Activated CD8-positive, alpha-beta memory T cell treated with anti-CD3 and anti-CD28 coated beads, Interleukin-2, amount 50 U/mL, for 24 hours (primary cell): Measurements from ENCODE around the gene LCP2.

ENCODE experiments used
- DNase-seq: peaks from one replicate; pipeline ENCODE4 v3.0.0-alpha.2; 2020; ENCODE audit errors: extremely low read depth

Gene LCP2

DNA sequence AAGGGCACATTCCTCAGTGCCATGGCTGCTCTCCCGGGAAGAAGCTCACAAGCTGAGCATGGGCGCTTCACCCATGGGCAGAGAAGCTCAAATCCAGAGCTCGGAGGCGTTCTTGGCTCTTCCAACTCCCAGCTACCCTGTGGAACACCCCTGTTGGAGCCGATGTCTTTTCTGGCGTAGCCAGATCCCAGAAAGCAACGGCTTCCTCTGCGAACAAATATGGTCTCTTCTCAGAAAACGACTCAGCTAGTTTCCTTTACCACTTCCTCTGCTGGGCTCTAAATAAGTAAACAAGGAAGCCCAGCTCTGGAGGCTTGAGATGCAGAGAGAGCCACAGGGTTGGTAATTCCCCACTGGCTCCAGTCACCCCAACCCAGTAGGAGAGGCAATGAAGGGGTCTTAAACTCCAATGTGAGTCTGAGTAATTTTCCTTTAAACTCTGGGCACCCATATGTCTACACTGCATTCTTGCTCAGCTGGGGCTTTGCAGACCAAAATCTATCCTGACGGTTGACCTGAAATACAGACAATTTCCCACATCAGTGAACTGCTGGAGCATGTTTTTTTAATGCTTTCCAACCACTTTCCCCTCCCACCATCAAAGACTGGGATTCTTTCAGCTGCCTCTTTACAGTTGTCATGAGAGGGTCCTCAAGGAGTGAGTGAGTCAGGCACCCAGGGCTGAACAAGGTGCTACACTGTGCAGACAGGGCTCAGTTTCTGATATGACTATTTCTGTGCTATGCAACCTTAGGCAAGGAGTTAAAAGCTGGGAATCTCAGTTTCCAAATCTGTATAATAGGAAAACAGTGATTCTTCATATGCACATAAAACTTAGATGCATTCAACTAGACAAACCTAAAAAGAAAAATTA lies at the start of gene LCP2:
LCP2 (minus strand) TSS at position 189 of the 874 bp plus-strand sequence; CDS start at position 23, 166 bp downstream.
- DNase-seq: no peak

DNA sequence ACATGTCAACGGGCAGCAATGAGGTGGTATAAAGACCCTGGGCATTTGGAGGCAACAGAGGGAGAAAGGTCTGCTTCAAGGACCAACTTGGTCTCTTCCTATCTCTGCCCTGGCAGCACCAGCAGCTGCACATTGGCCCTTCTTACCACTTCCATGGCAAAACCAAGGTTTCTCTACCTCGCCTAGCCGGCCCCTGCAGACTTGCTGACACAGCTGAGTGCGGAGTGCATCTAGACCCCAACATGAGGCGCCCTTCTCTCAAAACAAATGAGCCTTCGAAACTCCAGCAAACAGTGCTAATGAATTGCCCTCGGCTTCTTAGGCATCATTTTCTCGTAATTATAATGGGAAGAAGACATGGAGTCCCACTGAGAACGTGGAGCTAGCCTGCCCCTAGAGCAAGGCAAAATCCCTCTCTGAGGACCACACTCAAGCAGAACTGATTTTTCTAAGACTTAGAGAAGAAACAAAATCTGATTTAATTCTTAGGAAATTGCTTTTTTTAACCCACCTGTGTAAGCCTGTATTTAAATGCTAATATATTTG lies 49.5 kb upstream of the LCP2 start:
- DNase-seq: no peak

DNA sequence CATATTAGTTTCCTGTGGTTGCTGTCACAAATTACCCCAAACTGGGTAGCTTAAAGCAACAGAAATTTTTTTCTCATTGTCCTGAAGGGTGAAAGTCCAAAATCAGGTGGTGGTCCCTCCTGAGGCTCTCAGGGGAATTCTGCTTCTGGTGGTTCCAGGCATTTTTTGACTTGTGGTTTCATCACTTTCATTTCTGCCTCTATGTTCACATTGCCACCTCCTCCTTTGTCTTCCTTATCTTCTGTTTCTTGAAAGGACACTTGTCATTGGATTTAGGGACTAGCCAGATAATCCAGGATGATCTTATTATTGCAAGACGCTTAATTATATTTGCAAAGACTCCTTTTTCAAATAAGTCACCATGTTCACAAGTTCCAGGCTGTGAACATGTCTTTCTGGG lies 48.4 kb upstream of the LCP2 start:
- no peak for DNase-seq

DNA sequence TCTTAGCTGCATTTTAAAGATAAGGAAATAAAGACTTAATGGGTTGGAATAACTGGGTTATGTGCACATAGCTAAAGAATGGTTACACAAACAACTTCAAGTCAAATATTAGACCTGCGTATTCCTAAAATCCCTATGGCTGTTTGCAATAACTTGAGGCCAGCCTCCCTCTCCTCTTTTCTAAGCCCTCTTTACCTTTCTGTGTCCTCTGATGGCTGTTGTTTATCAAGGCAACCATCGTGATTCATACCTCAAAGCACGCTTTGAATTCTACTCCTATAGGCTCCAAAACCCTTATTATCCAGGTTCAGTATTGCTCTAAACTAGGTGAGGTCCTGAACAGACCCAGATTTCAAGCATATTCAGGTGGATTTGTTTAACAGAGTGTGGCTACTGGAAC lies 45.6 kb upstream of the LCP2 start:
- DNase-seq: no peak

DNA sequence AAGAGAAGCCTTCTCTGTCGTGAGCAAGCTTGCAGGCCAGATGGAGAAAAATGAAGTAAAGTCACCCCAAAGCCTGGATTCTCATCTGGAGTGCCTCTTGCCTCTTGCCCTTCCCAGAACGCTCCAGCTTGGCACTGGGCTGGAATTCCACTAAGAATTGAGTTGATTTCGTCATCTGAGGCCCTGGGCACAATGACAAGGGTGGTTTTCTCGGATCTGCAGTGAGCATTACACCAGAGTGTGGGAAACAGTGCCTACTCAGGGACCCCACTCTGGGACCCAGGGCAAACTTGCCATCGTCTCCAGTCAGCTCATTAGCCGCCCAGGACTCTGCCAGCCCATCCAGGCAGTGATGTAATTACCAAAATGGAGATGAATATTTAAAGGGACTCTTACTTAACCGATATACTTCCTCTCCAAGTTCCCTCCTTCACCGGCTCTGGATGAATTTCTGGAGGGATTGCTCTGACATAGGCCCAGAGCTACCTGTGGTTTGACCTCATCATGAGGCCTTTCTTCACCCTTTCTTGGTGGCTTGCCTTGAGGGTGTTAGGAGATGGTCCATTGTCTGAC lies 44.7 kb upstream of the LCP2 start:
- no peak for DNase-seq

DNA sequence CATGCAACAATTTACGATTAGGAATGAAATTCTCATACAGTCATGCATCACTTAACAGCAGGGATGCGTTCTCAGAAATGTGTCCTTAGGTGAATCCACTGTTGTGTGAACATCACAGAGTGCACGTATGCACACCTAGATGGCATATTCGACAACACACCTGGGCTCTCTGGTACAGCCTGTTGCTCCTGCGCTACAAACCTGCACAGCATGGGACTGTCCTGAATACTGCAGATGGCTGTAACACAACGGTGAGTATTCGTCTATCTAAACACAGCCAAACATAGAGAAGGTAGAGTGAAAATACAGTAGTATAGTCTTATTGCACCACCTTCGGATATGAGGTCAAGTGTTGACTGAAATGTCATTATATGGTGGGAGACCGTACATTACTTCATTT lies 44.0 kb upstream of the LCP2 start:
- no peak for DNase-seq

DNA sequence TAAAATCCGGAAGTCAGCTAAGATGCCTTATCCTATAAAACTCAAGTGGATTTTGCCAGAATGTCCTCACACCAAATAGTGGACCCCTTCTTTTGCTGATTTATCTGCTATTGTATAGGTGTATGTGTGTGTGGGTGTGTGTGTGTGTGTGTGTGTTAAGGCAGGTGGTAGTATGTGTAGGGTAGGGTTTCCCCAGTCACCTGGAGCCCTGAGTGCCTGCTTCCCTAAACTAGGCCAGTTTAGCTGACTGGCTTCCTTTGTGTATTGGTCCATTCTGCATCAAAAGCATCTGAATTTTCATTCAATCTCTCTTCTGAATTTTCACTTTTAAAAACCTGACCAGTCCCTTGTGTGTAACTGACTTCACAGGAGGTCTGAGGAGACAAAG lies 42.2 kb upstream of the LCP2 start:
- no peak for DNase-seq

DNA sequence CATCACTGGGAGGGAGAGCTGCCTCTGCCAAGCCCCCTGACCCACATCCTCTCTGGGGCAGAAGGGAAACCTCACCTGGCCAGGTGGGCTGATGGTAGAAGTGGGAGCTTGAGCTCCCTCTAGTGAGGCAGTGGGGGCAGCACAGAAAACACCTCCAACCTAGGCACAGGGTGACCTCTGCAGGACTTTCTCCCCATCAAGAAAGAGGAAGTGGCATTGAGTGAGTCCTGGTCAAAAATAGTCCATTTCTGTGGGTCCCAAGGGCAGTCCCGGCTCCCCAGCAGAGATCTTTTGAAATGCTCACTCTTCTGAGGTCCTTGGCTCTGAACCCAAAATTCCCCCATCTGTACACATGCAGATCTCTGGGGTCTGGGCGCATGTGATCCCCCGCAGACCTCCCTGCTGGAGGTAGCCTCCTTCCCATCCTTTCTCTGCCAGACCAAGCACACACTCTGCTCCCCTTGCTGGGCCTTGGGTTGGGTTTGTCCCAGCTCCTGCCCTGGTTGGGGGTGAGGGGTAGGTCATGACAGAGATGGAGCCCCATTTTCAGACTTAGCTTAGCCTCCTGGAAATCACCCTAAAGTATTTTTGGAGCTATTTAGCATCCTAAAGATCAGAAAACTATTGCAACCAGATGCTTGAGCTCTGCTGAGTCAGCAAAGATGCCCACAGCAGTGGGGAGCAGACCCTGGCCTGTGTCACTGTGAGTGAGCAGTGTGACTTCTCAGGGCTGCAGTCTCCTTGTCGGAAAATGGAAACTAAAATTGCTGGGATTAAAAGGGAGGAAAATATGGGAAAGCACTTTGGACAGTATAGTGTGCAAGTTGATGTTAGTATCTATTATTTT lies 41.6 kb upstream of the LCP2 start:
- no peak for DNase-seq

DNA sequence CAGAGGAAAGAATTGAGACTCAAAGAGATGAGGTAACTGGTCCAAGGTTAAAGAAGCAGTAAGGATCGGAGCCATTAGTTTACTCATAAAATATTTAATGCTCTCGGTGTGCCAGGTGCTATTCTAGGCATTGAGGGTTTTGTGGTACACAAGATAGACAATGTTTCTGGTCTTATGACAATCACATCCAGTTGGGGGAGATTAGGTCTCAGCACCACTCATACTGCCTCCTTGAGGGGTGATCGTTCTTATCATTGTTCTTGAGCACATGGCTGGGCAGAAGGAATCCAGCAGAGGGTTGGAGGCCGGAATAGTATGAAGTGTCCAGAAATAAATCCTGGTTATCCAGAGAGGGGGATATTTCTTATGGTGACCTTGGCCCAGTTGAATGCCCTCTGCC lies 40.7 kb upstream of the LCP2 start:
- DNase-seq: no peak

DNA sequence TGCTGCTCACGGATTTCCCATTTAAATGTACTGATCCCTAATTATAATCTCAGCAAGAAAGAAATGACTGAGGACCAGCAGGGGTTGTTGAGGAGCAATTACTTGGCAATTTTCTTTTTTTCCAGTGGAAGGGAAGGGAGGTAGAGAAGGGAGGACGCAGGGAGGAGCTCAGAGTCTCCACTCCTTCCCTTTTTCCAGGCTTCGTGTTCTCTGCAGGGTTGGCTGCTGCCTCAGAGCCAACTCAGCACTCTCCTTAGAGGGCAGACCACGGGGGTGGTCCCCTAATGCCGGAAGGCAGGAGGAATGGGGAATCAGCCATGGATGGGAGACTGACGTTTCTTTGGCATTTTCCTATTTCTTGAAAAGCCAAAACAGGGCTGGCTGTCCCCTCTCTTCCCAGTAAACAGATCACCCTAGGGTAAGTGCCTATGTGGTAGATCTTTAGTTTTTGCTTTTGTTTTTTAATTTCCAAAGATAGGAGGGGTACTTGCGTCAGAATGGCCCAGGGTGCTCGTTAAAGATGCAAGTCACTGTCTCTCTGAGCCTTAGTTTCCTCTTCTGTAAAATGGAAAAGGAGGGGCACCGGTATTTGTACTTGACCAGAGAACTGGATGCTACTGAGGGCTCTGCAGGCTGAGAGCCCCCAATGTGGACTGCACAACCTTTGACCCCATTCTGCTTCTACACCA lies 39.6 kb upstream of the LCP2 start:
- DNase-seq: no peak

DNA sequence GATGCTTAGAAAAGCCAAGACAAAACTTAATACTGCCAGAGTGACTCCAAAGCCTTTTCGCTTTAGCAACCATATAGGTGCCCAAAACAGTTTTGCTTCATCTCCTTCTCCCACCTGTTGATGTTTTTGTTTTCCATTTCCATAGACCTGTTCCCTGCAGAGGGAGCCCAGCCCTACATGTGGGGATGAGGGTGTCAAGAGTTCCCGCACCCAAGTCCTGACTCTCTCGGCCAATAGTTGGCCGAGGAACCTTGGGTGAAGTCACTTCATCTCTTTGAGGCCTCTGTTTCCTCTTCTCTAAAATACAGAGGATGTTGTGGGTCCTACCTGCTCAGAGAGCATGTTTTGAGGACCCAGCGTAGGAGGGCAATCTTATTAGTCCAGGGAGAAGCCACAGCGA lies 38.5 kb upstream of the LCP2 start:
- DNase-seq: no peak

DNA sequence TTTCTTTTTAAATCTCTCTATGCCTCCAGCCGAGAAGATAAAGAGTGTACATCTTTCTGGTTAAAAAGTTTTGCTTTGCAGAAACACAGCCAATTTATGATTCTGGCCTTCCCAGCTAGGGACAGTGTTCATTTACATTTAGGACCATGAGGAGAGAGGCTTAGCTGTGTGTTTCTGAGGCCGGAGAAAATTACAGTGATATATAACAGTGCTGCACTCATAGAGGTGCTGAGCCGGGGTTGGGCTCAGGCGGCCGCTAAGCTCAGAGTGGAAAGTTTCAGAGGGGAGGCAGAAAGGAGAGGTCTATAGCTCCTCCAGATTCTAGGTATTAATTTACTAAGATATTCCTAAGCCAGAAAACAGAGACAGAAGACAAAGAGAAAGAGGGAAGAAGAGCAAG lies 37.0 kb upstream of the LCP2 start:
- no peak for DNase-seq

DNA sequence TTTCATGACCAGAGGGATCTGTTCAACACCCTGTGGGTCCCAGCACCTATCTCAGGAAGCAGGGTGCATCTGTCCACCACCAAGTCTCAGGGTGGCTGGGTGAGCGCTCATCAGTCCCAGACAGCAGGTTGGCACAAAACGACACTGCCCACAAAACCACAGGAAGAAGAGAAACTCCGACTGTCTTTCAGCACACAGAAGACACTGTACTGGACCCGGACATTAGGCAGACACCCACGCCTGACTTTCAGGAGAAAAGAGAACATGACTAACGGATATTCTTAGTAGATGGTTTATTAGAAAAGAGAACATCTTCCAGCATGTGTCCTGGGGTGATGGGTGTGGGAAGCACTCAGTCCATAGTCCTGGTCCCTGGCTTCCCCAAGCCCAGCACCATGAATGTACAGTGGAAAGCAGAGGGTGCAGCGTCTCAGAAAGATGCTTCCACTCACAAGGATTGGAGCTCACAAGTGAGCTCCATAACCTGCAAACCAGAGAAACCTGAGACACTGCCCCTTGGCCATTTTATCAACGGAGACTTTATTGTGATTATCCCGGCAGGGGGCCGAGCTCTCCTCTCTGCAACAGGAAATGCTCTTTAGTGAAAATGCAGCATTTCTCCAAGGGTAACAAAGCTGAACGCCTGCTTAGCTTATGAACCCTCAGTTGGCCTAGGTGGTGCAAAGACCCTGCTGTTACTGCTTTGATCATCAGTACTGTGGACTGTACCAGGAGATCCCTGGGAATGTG lies 35.8 kb upstream of the LCP2 start:
- no peak for DNase-seq

DNA sequence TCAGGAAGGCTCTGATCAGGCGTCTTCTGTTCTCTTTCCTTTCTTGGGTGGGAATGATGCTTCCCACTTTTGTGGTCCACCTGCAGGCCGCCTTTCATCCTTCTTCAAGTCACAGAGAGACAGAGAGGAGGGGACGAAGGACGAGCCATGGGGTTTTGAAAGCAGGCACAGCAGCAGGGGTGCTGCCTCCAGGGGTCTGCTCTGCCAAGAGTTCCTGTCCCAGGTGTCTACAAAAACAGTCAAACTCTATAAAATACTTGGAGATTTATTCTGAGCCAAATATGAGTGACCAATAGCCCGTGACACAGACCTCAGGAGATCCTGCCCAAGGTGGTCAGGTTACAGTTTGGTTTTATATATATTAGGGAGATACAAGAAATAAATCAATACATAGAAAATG lies 34.5 kb upstream of the LCP2 start:
- DNase-seq: no peak

DNA sequence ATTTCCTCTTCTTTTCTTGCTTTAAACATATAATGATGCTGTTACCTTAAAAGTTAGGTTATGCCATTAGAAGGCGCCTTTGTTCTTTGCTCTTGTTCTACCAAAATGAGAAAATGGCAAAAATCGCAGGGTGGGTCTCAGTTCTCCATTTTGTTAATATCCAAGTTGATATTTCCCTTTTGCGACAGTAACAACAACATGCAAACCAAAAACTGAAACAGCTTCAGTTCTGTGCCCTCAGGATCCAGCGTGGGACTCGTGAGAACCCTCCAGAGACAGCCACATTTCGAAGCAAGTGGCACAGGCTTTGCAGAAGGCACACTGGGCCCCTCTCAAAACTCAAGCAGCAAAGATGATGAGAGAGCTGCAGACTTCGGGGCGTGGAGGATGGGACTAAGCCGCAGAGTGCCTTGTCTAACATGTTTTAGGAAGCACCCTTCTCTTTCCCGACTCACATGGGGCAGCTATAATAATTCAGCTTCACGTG lies 33.0 kb upstream of the LCP2 start:
- DNase-seq: no peak

DNA sequence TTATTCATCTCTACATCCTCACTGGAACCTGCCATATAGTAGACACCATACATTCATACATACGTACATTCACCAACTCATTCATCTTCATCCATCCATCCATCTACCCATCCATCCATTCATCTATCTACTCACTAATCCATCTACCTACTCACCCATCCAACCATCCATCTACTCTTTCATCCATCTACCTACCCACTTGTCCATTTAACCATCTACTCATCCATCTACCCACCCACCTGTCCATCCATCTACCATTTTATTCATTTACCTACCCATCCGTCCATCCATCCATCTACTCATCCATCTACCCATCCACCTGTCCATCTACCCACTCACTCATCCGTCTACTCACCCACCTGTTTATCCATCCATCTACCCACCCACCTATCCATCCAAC lies 31.9 kb upstream of the LCP2 start:
- DNase-seq: no peak

DNA sequence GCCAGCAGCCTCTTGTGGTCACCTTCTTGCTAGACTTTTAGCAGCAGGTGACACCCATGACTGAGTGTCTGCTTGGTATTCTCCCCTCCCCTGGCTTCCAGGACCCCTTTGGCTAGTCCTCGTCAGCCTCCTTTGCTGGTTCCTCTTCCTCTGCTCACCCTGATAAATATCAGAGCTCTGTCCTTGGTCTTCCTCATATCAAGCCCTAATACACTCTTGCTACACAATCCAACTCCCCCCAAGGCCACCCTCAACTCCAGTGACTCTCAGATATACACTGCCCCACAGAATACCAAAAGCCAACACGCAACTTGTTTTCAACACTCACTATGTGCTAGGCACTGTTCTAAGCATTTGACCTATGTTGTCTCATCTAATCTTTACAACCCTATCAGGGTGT lies 30.3 kb upstream of the LCP2 start:
- DNase-seq: no peak

DNA sequence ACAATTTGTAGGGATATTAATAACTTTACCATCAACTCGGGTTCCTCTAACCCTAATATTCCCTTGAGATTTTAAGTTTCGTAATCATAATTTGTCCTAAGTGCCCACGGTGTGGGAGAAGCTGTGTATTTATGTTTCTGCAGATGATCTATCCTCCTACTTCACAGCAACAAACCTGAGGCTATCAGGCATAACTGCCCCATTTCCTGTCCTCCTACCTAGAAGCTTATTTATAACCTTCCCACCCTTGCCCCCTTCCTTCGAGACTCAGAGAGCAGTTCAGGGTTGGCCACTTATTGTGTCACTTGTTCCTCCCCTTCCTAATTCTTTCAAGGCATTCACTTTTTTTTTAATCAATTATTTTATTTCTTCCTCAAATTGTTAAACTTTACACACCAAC lies 29.6 kb upstream of the LCP2 start:
- DNase-seq: no peak

DNA sequence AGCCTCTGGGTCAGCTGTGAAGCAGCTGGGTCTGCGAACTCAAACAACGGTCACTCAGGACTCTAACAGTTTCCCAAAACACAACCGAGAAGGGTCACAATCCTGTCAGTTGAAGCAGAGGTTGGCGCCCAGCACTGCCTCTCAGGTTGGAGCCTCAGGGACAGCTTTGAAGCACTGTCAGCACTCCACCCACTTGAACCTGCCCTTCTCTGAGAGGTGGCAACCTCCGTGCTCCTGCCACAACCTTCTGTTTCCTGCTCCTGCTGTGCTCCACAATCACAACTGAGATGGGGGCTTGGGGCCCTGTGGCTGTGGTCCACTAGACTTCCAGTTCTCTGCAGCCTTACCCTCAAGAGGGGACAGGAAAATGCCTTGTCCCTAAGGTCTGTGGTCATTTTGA lies 21.7 kb upstream of the LCP2 start:
- DNase-seq: no peak

DNA sequence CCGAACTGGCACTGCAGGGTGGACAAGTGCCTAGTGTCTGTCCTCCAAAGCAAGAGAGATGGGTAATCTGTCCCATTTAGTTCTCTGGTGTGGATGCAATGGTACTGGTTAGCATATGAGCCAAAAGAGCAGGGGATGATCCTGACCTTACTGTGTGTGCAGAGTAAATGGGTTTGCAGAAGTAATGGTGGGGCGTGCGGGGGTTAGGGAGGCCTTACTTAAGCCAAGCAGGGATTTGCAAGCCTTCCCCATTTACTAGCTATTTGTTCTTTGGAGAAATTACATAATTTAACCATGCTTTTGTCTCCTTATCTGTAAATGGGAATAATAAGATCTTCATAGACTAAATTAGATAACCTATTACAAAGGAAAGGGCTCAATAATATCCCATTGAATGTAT lies 19.9 kb upstream of the LCP2 start:
- no peak for DNase-seq

DNA sequence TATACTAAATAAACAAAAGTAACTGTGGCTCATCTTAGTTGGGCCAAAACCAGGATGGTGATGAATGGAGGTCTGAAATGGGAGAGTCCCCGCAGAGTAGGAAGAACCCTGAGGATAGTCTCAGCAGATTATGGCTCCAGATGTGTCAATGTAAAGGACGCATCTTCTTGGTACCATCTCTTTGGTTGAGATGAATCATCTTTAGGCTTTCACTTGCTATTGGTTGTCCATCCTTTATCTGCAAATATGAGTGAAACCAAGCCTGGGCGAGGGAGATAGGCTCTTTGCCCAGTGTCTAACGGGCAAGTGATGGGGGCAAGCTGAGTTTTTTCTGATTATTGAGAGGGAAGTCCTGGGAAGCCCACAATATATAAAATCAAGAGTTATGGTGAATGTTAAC lies 19.4 kb upstream of the LCP2 start:
- no peak for DNase-seq
